Inferior parietal cortex (tissue), 1 donor: ENCODE data around the gene PARP16.
"Not testable (repeated sequence)": the region's sequence is repeated elsewhere in the genome, so short reads cannot be mapped to it uniquely, and the experiment has no call there.

Experiments
- DNase-seq: peaks from one replicate; pipeline ENCODE4 v3.0.0-alpha.2; 2016; ENCODE audit errors: extremely low spot score

Gene PARP16

GRCh38 chr15:65233696-65234095, 53.0 kb downstream of the PARP16 start:
- no peak for DNase-seq

- no peak for DNase-seq
These were observed 54.2 kb downstream of the PARP16 start for GRCh38 chr15:65232520-65232919.

- DNase-seq: no peak
These were observed 55.4 kb downstream of the PARP16 start for GRCh38 chr15:65231306-65231705.

- not testable (repeated sequence) for DNase-seq
These were observed 59.8 kb downstream of the PARP16 start for GRCh38 chr15:65226901-65227300.

GRCh38 chr15:65226221-65226620, 60.5 kb downstream of the PARP16 start:
- no peak for DNase-seq

- no peak for DNase-seq
These were observed 62.7 kb downstream of the PARP16 start for GRCh38 chr15:65223996-65224395.

GRCh38 chr15:65222891-65223290, 63.8 kb downstream of the PARP16 start:
- DNase-seq: no peak

- no peak for DNase-seq
These were observed 65.0 kb downstream of the PARP16 start for GRCh38 chr15:65221697-65222096.

- no peak for DNase-seq
These were observed 67.5 kb downstream of the PARP16 start for GRCh38 chr15:65219137-65219536.

GRCh38 chr15:65217526-65218482, 68.9 kb downstream of the PARP16 start:
- no peak for DNase-seq

- no peak for DNase-seq
These were observed 71.2 kb downstream of the PARP16 start for GRCh38 chr15:65215496-65215895.

- no peak for DNase-seq
These were observed 72.7 kb downstream of the PARP16 start for GRCh38 chr15:65214010-65214409.

GRCh38 chr15:65213241-65213640, 73.4 kb downstream of the PARP16 start:
- no peak for DNase-seq

- no peak for DNase-seq
These were observed 74.6 kb downstream of the PARP16 start for GRCh38 chr15:65212097-65212496.

GRCh38 chr15:65211482-65211982, 75.2 kb downstream of the PARP16 start:
- no peak for DNase-seq

GRCh38 chr15:65210770-65211481, 75.8 kb downstream of the PARP16 start, which contains the start of gene CILP:
CILP (minus strand) TSS chr15:65211473; CDS start chr15:65209755, 1,718 bp downstream.
- DNase-seq: no peak

- DNase-seq: no peak
These were observed 76.7 kb downstream of the PARP16 start for GRCh38 chr15:65209701-65210643.

- DNase-seq: no peak
These were observed 78.0 kb downstream of the PARP16 start for GRCh38 chr15:65208647-65209046.
